Measurements from ENCODE around the gene SAMD13. TPM values are rescaled to one million over a fixed set of nuclear protein-coding genes. Genes with fewer than 3 reads are reported as not detected.
"Not testable (repeated sequence)": the region's sequence is repeated elsewhere in the genome, so short reads cannot be mapped to it uniquely, and the experiment has no call there.

Gene SAMD13
- total and polyA plus RNA-seq, 5 donors from 2014 or later: 0.17 to 0.42 (median 0.31) TPM; not detected in 2

- H3K27me3 ChIP-seq (ENCODE audit: control insufficient read depth, insufficient read depth, low read length): peaks cover 2% of the 10 kb centered on the region
- Mint-ChIP-seq H3K27ac (no peak overlapping the region), H3K4me3 (peak overlapping the region in 1 of 4 donors; percentile 90), H3K27me3 (peaks cover 31% of the 10 kb centered on the region), H3K9me3 (peaks cover 0 to 25% (median 9%) of the 10 kb centered on the region in 7 donors), H3K4me1 (no peaks in the 10 kb centered on the region), H3K36me3 (no peaks in the 10 kb centered on the region)
- ATAC-seq (ENCODE audit: low read depth in 2 of 2) (no peak), DNase-seq (no peak)
- no peak overlapping the region for H3K4me3 ChIP-seq (ENCODE audit: low read depth, low read length)
- peaks cover 13 to 14% of the 10 kb centered on the region in 2 experiments for H3K9me3 ChIP-seq (ENCODE audit: control insufficient read depth in 2 of 2, low read length in 2 of 2)
- no peaks in the 10 kb centered on the region for H3K4me1 ChIP-seq (ENCODE audit: control insufficient read depth, insufficient read depth, low read length, poor library complexity, severe bottlenecking)
- no peaks in the 10 kb centered on the region for H3K36me3 ChIP-seq (ENCODE audit: control insufficient read depth, insufficient read depth, low read length)
- H3K27ac ChIP-seq (ENCODE audit: insufficient read depth, low read length, poor library complexity, severe bottlenecking): no peak overlapping the region
Observed at GRCh38 chr1:84286071-84286470, 15.4 kb upstream of the SAMD13 start.

GRCh38 chr1:84287389-84287788, 14.1 kb upstream of the SAMD13 start:
- Mint-ChIP-seq H3K9me3 (peaks cover 0 to 25% (median 10%) of the 10 kb centered on the region in 7 donors), H3K27me3 (peaks cover 39% of the 10 kb centered on the region)
- not testable (repeated sequence) for H3K27ac ChIP-seq (ENCODE audit: insufficient read depth, low read length, poor library complexity, severe bottlenecking); H3K36me3 ChIP-seq (ENCODE audit: control insufficient read depth, insufficient read depth, low read length); H3K4me3 ChIP-seq (ENCODE audit: low read depth, low read length); ATAC-seq (ENCODE audit: low read depth in 2 of 2); H3K27ac Mint-ChIP-seq; H3K36me3 Mint-ChIP-seq; DNase-seq; H3K4me1 ChIP-seq (ENCODE audit: control insufficient read depth, insufficient read depth, low read length, poor library complexity, severe bottlenecking); H3K27me3 ChIP-seq (ENCODE audit: control insufficient read depth, insufficient read depth, low read length); H3K4me3 Mint-ChIP-seq; H3K4me1 Mint-ChIP-seq
- H3K9me3 ChIP-seq (ENCODE audit: control insufficient read depth in 2 of 2, low read length in 2 of 2): peaks cover 13 to 14% of the 10 kb centered on the region in 2 experiments

GRCh38 chr1:84289169-84289785, 12.2 kb upstream of the SAMD13 start:
- Mint-ChIP-seq H3K27ac (no peak overlapping the region), H3K27me3 (peaks cover 34% of the 10 kb centered on the region), H3K36me3 (no peaks in the 10 kb centered on the region), H3K4me3 (no peak overlapping the region), H3K4me1 (no peaks in the 10 kb centered on the region), H3K9me3 (peaks cover 1 to 27% (median 9%) of the 10 kb centered on the region in 7 donors)
- no peak overlapping the region for H3K27ac ChIP-seq (ENCODE audit: insufficient read depth, low read length, poor library complexity, severe bottlenecking)
- DNase-seq (no peak), ATAC-seq (ENCODE audit: low read depth in 2 of 2) (no peak)
- H3K27me3 ChIP-seq (ENCODE audit: control insufficient read depth, insufficient read depth, low read length): peaks cover 2% of the 10 kb centered on the region
- peaks cover 13 to 14% of the 10 kb centered on the region in 2 experiments for H3K9me3 ChIP-seq (ENCODE audit: control insufficient read depth in 2 of 2, low read length in 2 of 2)
- H3K4me1 ChIP-seq (ENCODE audit: control insufficient read depth, insufficient read depth, low read length, poor library complexity, severe bottlenecking): no peaks in the 10 kb centered on the region
- H3K4me3 ChIP-seq (ENCODE audit: low read depth, low read length): no peak overlapping the region
- H3K36me3 ChIP-seq (ENCODE audit: control insufficient read depth, insufficient read depth, low read length): no peaks in the 10 kb centered on the region

GRCh38 chr1:84291882-84292655, 9.4 kb upstream of the SAMD13 start:
- no peak overlapping the region for H3K4me3 Mint-ChIP-seq
- H3K27me3 Mint-ChIP-seq: peaks cover 31% of the 10 kb centered on the region
- H3K9me3 ChIP-seq (ENCODE audit: control insufficient read depth in 2 of 2, low read length in 2 of 2): peaks cover 6 to 12% of the 10 kb centered on the region in 2 experiments
- no peaks in the 10 kb centered on the region for H3K36me3 ChIP-seq (ENCODE audit: control insufficient read depth, insufficient read depth, low read length)
- DNase-seq (no peak), ATAC-seq (ENCODE audit: low read depth in 2 of 2) (no peak)
- no peaks in the 10 kb centered on the region for H3K36me3 Mint-ChIP-seq
- no peaks in the 10 kb centered on the region for H3K4me1 Mint-ChIP-seq
- H3K9me3 Mint-ChIP-seq: peaks cover 6 to 19% (median 10%) of the 10 kb centered on the region in 7 donors
- H3K27ac Mint-ChIP-seq: no peak overlapping the region
- peaks cover 9% of the 10 kb centered on the region for H3K27me3 ChIP-seq (ENCODE audit: control insufficient read depth, insufficient read depth, low read length)
- H3K27ac ChIP-seq (ENCODE audit: insufficient read depth, low read length, poor library complexity, severe bottlenecking): no peak overlapping the region
- H3K4me3 ChIP-seq (ENCODE audit: low read depth, low read length): no peak overlapping the region
- H3K4me1 ChIP-seq (ENCODE audit: control insufficient read depth, insufficient read depth, low read length, poor library complexity, severe bottlenecking): no peaks in the 10 kb centered on the region

GRCh38 chr1:84293766-84294165, 7.7 kb upstream of the SAMD13 start:
- DNase-seq (no peak), ATAC-seq (ENCODE audit: low read depth in 2 of 2) (no peak)
- no peak overlapping the region for H3K4me3 ChIP-seq (ENCODE audit: low read depth, low read length)
- peaks cover 12% of the 10 kb centered on the region for H3K27me3 ChIP-seq (ENCODE audit: control insufficient read depth, insufficient read depth, low read length)
- peaks cover under 1 to 2% of the 10 kb centered on the region in 2 experiments for H3K9me3 ChIP-seq (ENCODE audit: control insufficient read depth in 2 of 2, low read length in 2 of 2)
- H3K36me3 ChIP-seq (ENCODE audit: control insufficient read depth, insufficient read depth, low read length): no peaks in the 10 kb centered on the region
- H3K4me1 ChIP-seq (ENCODE audit: control insufficient read depth, insufficient read depth, low read length, poor library complexity, severe bottlenecking): peaks cover 9% of the 10 kb centered on the region
- no peaks in the 10 kb centered on the region for H3K36me3 Mint-ChIP-seq
- H3K27ac Mint-ChIP-seq: no peak overlapping the region
- H3K27ac ChIP-seq (ENCODE audit: insufficient read depth, low read length, poor library complexity, severe bottlenecking): no peak overlapping the region
- H3K27me3 Mint-ChIP-seq: peaks cover 37% of the 10 kb centered on the region
- peaks cover 0 to 6% (median 4%) of the 10 kb centered on the region in 4 donors for H3K4me1 Mint-ChIP-seq
- H3K4me3 Mint-ChIP-seq: no peak overlapping the region
- H3K9me3 Mint-ChIP-seq: peaks cover 6 to 15% (median 9%) of the 10 kb centered on the region in 7 donors

GRCh38 chr1:84294751-84295150, 6.8 kb upstream of the SAMD13 start:
- Mint-ChIP-seq H3K27ac (no peak overlapping the region), H3K4me1 (peaks cover 0 to 9% (median 5%) of the 10 kb centered on the region in 4 donors), H3K4me3 (no peak overlapping the region), H3K27me3 (peaks cover 46% of the 10 kb centered on the region), H3K36me3 (no peaks in the 10 kb centered on the region), H3K9me3 (peaks cover 0 to 11% (median 7%) of the 10 kb centered on the region in 7 donors)
- H3K4me3 ChIP-seq (ENCODE audit: low read depth, low read length): no peak overlapping the region
- H3K36me3 ChIP-seq (ENCODE audit: control insufficient read depth, insufficient read depth, low read length): no peaks in the 10 kb centered on the region
- peaks cover 15% of the 10 kb centered on the region for H3K4me1 ChIP-seq (ENCODE audit: control insufficient read depth, insufficient read depth, low read length, poor library complexity, severe bottlenecking)
- no peak for ATAC-seq (ENCODE audit: low read depth in 2 of 2)
- peaks cover 18% of the 10 kb centered on the region for H3K27me3 ChIP-seq (ENCODE audit: control insufficient read depth, insufficient read depth, low read length)
- no peak overlapping the region for H3K27ac ChIP-seq (ENCODE audit: insufficient read depth, low read length, poor library complexity, severe bottlenecking)
- DNase-seq: no peak
- no peaks in the 10 kb centered on the region for H3K9me3 ChIP-seq (ENCODE audit: control insufficient read depth in 2 of 2, low read length in 2 of 2)

GRCh38 chr1:84297546-84298244, 3.8 kb upstream of the SAMD13 start:
- Histone ChIP-seq H3K4me1 (ENCODE audit: control insufficient read depth, insufficient read depth, low read length, poor library complexity, severe bottlenecking) (peaks cover 15% of the 10 kb centered on the region), H3K27ac (ENCODE audit: insufficient read depth, low read length, poor library complexity, severe bottlenecking) (no peak overlapping the region), H3K27me3 (ENCODE audit: control insufficient read depth, insufficient read depth, low read length) (peaks cover 36% of the 10 kb centered on the region), H3K36me3 (ENCODE audit: control insufficient read depth, insufficient read depth, low read length) (no peaks in the 10 kb centered on the region), H3K4me3 (ENCODE audit: low read depth, low read length) (peak overlapping the region; percentile 63), H3K9me3 (ENCODE audit: control insufficient read depth in 2 of 2, low read length in 2 of 2) (no peaks in the 10 kb centered on the region)
- Mint-ChIP-seq H3K4me3 (peak overlapping the region; percentile 68 to 87 (median 82)), H3K27ac (peak overlapping the region in 1 of 3 donors; percentile 32), H3K9me3 (peaks cover 0 to 7% (median 6%) of the 10 kb centered on the region in 7 donors), H3K27me3 (peaks cover 59% of the 10 kb centered on the region), H3K4me1 (peaks cover 0 to 27% (median 11%) of the 10 kb centered on the region in 4 donors), H3K36me3 (no peaks in the 10 kb centered on the region)
- DNase-seq: no peak
- no peak for ATAC-seq (ENCODE audit: low read depth in 2 of 2)

Data from CD4-positive, CD25-positive, alpha-beta regulatory T cell (primary cell).